BLaER1 (cell line): ENCODE results near the gene NT5C.
"Not testable (repeated sequence)": the region's sequence is repeated elsewhere in the genome, so short reads cannot be mapped to it uniquely, and the experiment has no call there.

Source experiments
- H3K27ac ChIP-seq: shearing (Covaris generic); formaldehyde crosslinking; 2 replicates; pipeline ENCODE4 v1.8.1; 2022
- H3K27me3 ChIP-seq: shearing (Covaris generic); formaldehyde crosslinking; 2 replicates; pipeline ENCODE4 v1.8.1; 2022
- H3K36me3 ChIP-seq: shearing (Covaris generic); formaldehyde crosslinking; 2 replicates; pipeline ENCODE4 v1.8.1; 2022
- H3K4me1 ChIP-seq: shearing (Covaris generic); formaldehyde crosslinking; 2 replicates; pipeline ENCODE4 v1.8.1; 2022
- H3K4me2 ChIP-seq: shearing (Covaris generic); formaldehyde crosslinking; 2 replicates; pipeline ENCODE4 v1.8.1; 2022
- H3K4me3 ChIP-seq: shearing (Covaris generic); formaldehyde crosslinking; 2 replicates; pipeline ENCODE4 v1.8.1; 2022
- H3K9ac ChIP-seq: shearing (Covaris generic); formaldehyde crosslinking; 2 replicates; pipeline ENCODE4 v1.8.1; 2022
- H3K9me3 ChIP-seq: shearing (Covaris generic); formaldehyde crosslinking; 2 replicates; pipeline ENCODE4 v1.8.1; 2022
- H4K20me1 ChIP-seq: shearing (Covaris generic); formaldehyde crosslinking; 2 replicates; pipeline ENCODE4 v1.8.1; 2022
- Cebpa-rat ChIP-seq: shearing (Covaris generic); IDR thresholded peaks from 2 replicates; pipeline ENCODE4 v1.8.1; 2022

NT5C gene

GRCh38 chr17:75147878-75148546, 16.5 kb upstream of the NT5C start:
- peaks cover 99% of the 10 kb centered on the region for H4K20me1 ChIP-seq

GRCh38 chr17:75146592-75146991, 15.1 kb upstream of the NT5C start:
- Histone ChIP-seq H3K9me3 (no peaks in the 10 kb centered on the region), H3K4me1 (peaks cover 44% of the 10 kb centered on the region), H3K36me3 (peaks cover 86% of the 10 kb centered on the region), H3K27ac (no peak overlapping the region), H4K20me1 (peaks cover 96% of the 10 kb centered on the region), H3K9ac (no peak overlapping the region), H3K4me2 (no peak overlapping the region), H3K4me3 (no peak overlapping the region), H3K27me3 (no peaks in the 10 kb centered on the region)
- TF ChIP-seq Cebpa-rat: no peak

More at GRCh38 chr17:75147878-75148546, 16.5 kb upstream of the NT5C start:
- Histone ChIP-seq H3K27ac (no peak overlapping the region), H3K4me2 (no peak overlapping the region), H3K9ac (no peak overlapping the region), H3K4me3 (no peak overlapping the region), H3K36me3 (peaks cover 74% of the 10 kb centered on the region), H3K4me1 (peaks cover 46% of the 10 kb centered on the region), H3K9me3 (no peaks in the 10 kb centered on the region), H3K27me3 (no peaks in the 10 kb centered on the region)
- no peak for TF ChIP-seq Cebpa-rat

- H3K27me3 ChIP-seq: no peaks in the 10 kb centered on the region
- no peak overlapping the region for H3K4me2 ChIP-seq
- no peak overlapping the region for H3K9ac ChIP-seq
- peaks cover 96% of the 10 kb centered on the region for H3K36me3 ChIP-seq
- no peak for TF ChIP-seq Cebpa-rat
- no peak overlapping the region for H3K4me3 ChIP-seq
- peaks cover 44% of the 10 kb centered on the region for H3K4me1 ChIP-seq
- H4K20me1 ChIP-seq: peaks cover 91% of the 10 kb centered on the region
- H3K27ac ChIP-seq: no peak overlapping the region
- H3K9me3 ChIP-seq: no peaks in the 10 kb centered on the region
Observed at GRCh38 chr17:75144816-75145512, 13.4 kb upstream of the NT5C start.

GRCh38 chr17:75142236-75142971, 10.9 kb upstream of the NT5C start:
- Histone ChIP-seq H4K20me1 (peaks cover 73% of the 10 kb centered on the region), H3K36me3 (peaks cover 96% of the 10 kb centered on the region), H3K27me3 (no peaks in the 10 kb centered on the region), H3K9ac (no peak overlapping the region), H3K4me1 (peaks cover 34% of the 10 kb centered on the region), H3K27ac (peak overlapping the region; percentile 8; the same call in 1 of the 2 replicates), H3K4me3 (no peak overlapping the region), H3K9me3 (no peaks in the 10 kb centered on the region), H3K4me2 (peak overlapping the region; percentile 48)
- TF ChIP-seq Cebpa-rat: no peak

- no peak overlapping the region for H3K9ac ChIP-seq
- H3K4me1 ChIP-seq: peaks cover 35% of the 10 kb centered on the region
- peaks cover 64% of the 10 kb centered on the region for H4K20me1 ChIP-seq
- no peak overlapping the region for H3K4me3 ChIP-seq
- no peaks in the 10 kb centered on the region for H3K9me3 ChIP-seq
- peaks cover 86% of the 10 kb centered on the region for H3K36me3 ChIP-seq
- no peaks in the 10 kb centered on the region for H3K27me3 ChIP-seq
- no peak overlapping the region for H3K27ac ChIP-seq
- TF ChIP-seq Cebpa-rat: no peak
- H3K4me2 ChIP-seq: no peak overlapping the region
Observed at GRCh38 chr17:75138519-75138918, 7.0 kb upstream of the NT5C start.

GRCh38 chr17:75137762-75138161, 6.2 kb upstream of the NT5C start:
- not testable (repeated sequence) for H3K9me3 ChIP-seq, H3K9ac ChIP-seq, H3K4me2 ChIP-seq, H3K27ac ChIP-seq, H3K4me3 ChIP-seq, H3K27me3 ChIP-seq
- H4K20me1 ChIP-seq: peaks cover 57% of the 10 kb centered on the region
- peaks cover 35% of the 10 kb centered on the region for H3K4me1 ChIP-seq
- peaks cover 79% of the 10 kb centered on the region for H3K36me3 ChIP-seq

GRCh38 chr17:75135946-75136345, 4.4 kb upstream of the NT5C start:
- H3K36me3 ChIP-seq: peaks cover 63% of the 10 kb centered on the region
- H3K27ac ChIP-seq: no peak overlapping the region
- H3K4me1 ChIP-seq: peaks cover 32% of the 10 kb centered on the region
- H3K27me3 ChIP-seq: no peaks in the 10 kb centered on the region
- no peaks in the 10 kb centered on the region for H3K9me3 ChIP-seq
- peaks cover 42% of the 10 kb centered on the region for H4K20me1 ChIP-seq
- no peak overlapping the region for H3K4me3 ChIP-seq
- no peak overlapping the region for H3K9ac ChIP-seq
- TF ChIP-seq Cebpa-rat: no peak
- H3K4me2 ChIP-seq: no peak overlapping the region

- H3K4me3 ChIP-seq: no peak overlapping the region
- H3K36me3 ChIP-seq: peaks cover 58% of the 10 kb centered on the region
- no peak overlapping the region for H3K27ac ChIP-seq
- no peaks in the 10 kb centered on the region for H3K9me3 ChIP-seq
- no peak overlapping the region for H3K4me2 ChIP-seq
- H3K27me3 ChIP-seq: no peaks in the 10 kb centered on the region
- no peak for TF ChIP-seq Cebpa-rat
- H4K20me1 ChIP-seq: peaks cover 40% of the 10 kb centered on the region
- no peak overlapping the region for H3K9ac ChIP-seq
- H3K4me1 ChIP-seq: peaks cover 30% of the 10 kb centered on the region
Observed at GRCh38 chr17:75135452-75135851, 3.9 kb upstream of the NT5C start.

- Histone ChIP-seq H3K4me1 (peaks cover 36% of the 10 kb centered on the region), H4K20me1 (peaks cover 57% of the 10 kb centered on the region), H3K36me3 (peaks cover 59% of the 10 kb centered on the region)
- not testable (repeated sequence) for H3K27me3 ChIP-seq, H3K9ac ChIP-seq, H3K4me3 ChIP-seq, H3K9me3 ChIP-seq, H3K4me2 ChIP-seq, H3K27ac ChIP-seq
Observed at GRCh38 chr17:75133607-75134347, 2.2 kb upstream of the NT5C start.
